ENCODE results near the gene HAUS7.

The HAUS7 gene

GRCh38 chrX:153440556-153441135 is 29.7 kb downstream of the HAUS7 start:
- TF ChIP-seq, protein P1, sequence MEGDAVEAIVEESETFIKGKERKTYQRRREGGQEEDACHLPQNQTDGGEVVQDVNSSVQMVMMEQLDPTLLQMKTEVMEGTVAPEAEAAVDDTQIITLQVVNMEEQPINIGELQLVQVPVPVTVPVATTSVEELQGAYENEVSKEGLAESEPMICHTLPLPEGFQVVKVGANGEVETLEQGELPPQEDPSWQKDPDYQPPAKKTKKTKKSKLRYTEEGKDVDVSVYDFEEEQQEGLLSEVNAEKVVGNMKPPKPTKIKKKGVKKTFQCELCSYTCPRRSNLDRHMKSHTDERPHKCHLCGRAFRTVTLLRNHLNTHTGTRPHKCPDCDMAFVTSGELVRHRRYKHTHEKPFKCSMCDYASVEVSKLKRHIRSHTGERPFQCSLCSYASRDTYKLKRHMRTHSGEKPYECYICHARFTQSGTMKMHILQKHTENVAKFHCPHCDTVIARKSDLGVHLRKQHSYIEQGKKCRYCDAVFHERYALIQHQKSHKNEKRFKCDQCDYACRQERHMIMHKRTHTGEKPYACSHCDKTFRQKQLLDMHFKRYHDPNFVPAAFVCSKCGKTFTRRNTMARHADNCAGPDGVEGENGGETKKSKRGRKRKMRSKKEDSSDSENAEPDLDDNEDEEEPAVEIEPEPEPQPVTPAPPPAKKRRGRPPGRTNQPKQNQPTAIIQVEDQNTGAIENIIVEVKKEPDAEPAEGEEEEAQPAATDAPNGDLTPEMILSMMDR (IDR thresholded peaks at IDR 0.05): no peak

DNA sequence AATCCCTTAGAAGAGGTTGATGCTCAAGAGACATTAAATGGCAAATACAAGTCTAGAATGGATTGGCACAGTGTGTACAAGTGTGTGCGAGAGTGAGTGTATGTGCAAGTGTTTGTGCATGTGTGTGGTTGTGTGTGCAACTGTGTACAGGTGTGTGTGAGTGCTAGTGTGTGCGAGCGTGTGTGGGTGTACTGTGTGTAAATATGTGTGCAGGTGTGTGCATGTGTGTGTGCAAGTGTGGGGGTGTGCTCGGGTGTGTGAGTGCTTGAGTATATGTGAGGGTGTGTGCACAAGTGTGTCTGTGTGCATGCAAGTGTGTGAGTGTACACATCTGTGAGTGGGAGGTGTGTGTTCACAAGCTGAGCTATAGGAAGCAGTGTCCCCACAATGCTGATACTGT is 30.4 kb downstream of the HAUS7 start:
- TF ChIP-seq, protein P1 (IDR thresholded peaks at IDR 0.05): no peak

GRCh38 chrX:153438532-153438931 is 31.8 kb downstream of the HAUS7 start:
- TF ChIP-seq, protein P1 (IDR thresholded peaks at IDR 0.05): no peak; the same call in 1 of the 2 replicates

DNA sequence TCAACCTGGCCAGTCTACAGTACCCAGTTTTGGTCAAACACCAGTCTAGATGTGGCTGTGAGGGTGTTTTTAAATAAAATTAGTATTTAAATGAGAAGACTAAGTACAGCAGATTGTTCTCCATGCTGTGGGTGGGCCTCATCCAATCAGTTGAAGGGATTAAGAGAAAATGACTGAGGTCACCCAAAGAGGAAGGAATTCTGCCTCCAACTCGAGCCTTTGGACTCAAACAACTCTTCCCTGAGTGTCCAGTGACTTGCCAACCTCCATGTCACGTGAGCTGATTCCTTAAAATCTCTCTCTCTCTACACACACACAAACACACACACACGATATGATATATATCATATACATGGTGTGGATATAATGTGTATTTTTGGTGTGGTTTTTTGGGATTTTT is 34.5 kb downstream of the HAUS7 start:
- TF ChIP-seq, protein P1 (IDR thresholded peaks at IDR 0.05): no peak

DNA sequence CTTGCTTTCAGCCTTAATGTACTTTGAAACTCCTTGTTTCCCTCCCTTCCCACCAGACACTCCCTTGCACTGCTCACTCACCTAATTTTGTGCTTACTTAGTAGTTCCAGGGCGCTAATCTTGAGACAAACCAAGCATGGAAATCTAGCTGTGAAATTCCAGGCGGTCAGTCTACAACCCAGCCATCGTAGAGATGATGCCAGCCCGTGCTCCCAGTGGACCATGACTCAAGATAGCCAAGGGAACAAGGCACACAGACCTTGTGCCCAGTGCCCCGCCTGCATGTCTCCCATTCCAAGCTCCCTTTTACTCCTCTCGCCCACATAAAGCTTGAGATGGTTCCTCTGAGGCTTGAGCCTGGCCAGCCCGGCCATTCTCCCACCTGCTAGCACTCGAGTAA is 35.6 kb downstream of the HAUS7 start:
- TF ChIP-seq, protein P1 (IDR thresholded peaks at IDR 0.05): no peak

- TF ChIP-seq, protein P1 (IDR thresholded peaks at IDR 0.05): no peak
Observed at GRCh38 chrX:153433781-153434285, 36.5 kb downstream of the HAUS7 start.

DNA sequence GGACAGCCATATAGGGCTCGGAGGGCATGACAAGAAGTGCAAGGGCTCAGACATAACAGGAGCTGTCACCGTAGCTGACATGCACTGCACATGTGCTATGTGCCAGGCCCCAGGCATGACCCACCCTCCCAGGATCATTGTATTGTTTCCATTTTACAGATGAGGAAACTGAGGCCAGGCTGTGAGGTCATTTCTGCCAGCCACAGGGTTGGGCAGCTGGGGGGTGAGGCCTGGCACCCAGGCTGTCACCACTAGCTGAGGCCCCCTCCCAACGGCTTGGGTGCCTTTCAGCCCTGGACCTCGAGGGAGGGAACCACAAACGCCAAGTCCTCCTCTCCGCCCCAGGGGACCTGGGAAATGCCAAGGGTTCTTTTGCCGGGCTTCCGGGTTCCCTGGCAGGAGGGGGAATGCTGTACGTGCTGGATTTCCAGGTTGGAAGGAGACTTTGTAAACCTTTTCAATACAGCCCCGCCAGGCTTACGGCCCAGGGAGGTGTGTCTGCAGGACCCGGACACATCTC is 37.2 kb downstream of the HAUS7 start:
- TF ChIP-seq, protein P1 (IDR thresholded peaks at IDR 0.05): no peak

Measured in LNCAP (cell line).